Measurements from ENCODE around the gene OSTN. TPM values are rescaled to one million over a fixed set of nuclear protein-coding genes. Genes with fewer than 3 reads are reported as not detected.

OSTN gene
- total RNA-seq, 1 experiment from 2014 or later: 0.03 TPM

- no peak for DNase-seq (ENCODE audit: low read depth)
- in situ Hi-C loops (cut with HindIII; ENCODE audit: low pct_unique_long_range_greater_than_20kb, low sequenced_read_pairs): no loop called here
These were observed 95.2 kb downstream of the OSTN start for GRCh38 chr3:191294291-191294690.

GRCh38 chr3:191296041-191296541 is 97.0 kb downstream of the OSTN start:
- in situ Hi-C loops (cut with HindIII; ENCODE audit: low pct_unique_long_range_greater_than_20kb, low sequenced_read_pairs): no loop called here
- DNase-seq (ENCODE audit: low read depth): no peak

GRCh38 chr3:191298846-191299245 is 99.8 kb downstream of the OSTN start:
- DNase-seq (ENCODE audit: low read depth): no peak
- in situ Hi-C loops (cut with HindIII; ENCODE audit: low pct_unique_long_range_greater_than_20kb, low sequenced_read_pairs): no loop called here

GRCh38 chr3:191300422-191300821 is 101.4 kb downstream of the OSTN start:
- DNase-seq (ENCODE audit: low read depth): no peak
- in situ Hi-C loops (cut with HindIII; ENCODE audit: low pct_unique_long_range_greater_than_20kb, low sequenced_read_pairs): no loop called here

- no peak for DNase-seq (ENCODE audit: low read depth)
- in situ Hi-C loops (cut with HindIII; ENCODE audit: low pct_unique_long_range_greater_than_20kb, low sequenced_read_pairs): no loop called here
These were observed 102.0 kb downstream of the OSTN start for GRCh38 chr3:191301017-191301416.

- in situ Hi-C loops (cut with HindIII; ENCODE audit: low pct_unique_long_range_greater_than_20kb, low sequenced_read_pairs): no loop called here
- no peak for DNase-seq (ENCODE audit: low read depth)
These were observed 102.9 kb downstream of the OSTN start for GRCh38 chr3:191301782-191302411.

GRCh38 chr3:191302451-191302850 is 103.4 kb downstream of the OSTN start:
- no peak for DNase-seq (ENCODE audit: low read depth)
- in situ Hi-C loops (cut with HindIII; ENCODE audit: low pct_unique_long_range_greater_than_20kb, low sequenced_read_pairs): no loop called here

GRCh38 chr3:191303596-191303995 is 104.6 kb downstream of the OSTN start:
- DNase-seq (ENCODE audit: low read depth): no peak
- in situ Hi-C loops (cut with HindIII; ENCODE audit: low pct_unique_long_range_greater_than_20kb, low sequenced_read_pairs): no loop called here

- DNase-seq (ENCODE audit: low read depth): no peak
- in situ Hi-C loops (cut with HindIII; ENCODE audit: low pct_unique_long_range_greater_than_20kb, low sequenced_read_pairs): no loop called here
These were observed 107.4 kb downstream of the OSTN start for GRCh38 chr3:191306428-191306827.

- no peak for DNase-seq (ENCODE audit: low read depth)
- in situ Hi-C loops (cut with HindIII; ENCODE audit: low pct_unique_long_range_greater_than_20kb, low sequenced_read_pairs): no loop called here
These were observed 108.3 kb downstream of the OSTN start for GRCh38 chr3:191307341-191307740.

GRCh38 chr3:191313296-191313695 is 114.3 kb downstream of the OSTN start:
- in situ Hi-C loops (cut with HindIII; ENCODE audit: low pct_unique_long_range_greater_than_20kb, low sequenced_read_pairs): no loop called here

GRCh38 chr3:191314109-191314728 is 115.2 kb downstream of the OSTN start:
- no peak for DNase-seq (ENCODE audit: low read depth)
- in situ Hi-C loops (cut with HindIII; ENCODE audit: low pct_unique_long_range_greater_than_20kb, low sequenced_read_pairs): no loop called here

More at GRCh38 chr3:191313296-191313695, 114.3 kb downstream of the OSTN start:
- no peak for DNase-seq (ENCODE audit: low read depth)

Other genes with a start within 250 kb of the OSTN start
- 84.3 and 91.5 TPM in 2 replicates for gene CCDC50, start 130.2 kb downstream of the OSTN start, total RNA-seq (2014; rRNA removed; shearing (Covaris generic); ENCODE audit: low replicate concordance)
- gene UTS2B, start 131.3 kb downstream of the OSTN start, total RNA-seq (2014; rRNA removed; shearing (Covaris generic); ENCODE audit: low replicate concordance): 8.1 TPM in 1 of 2 replicates, not detected in the other

Measured in Caki2 (cell line).